NCI-H446 (cell line): ENCODE data around the gene LACTB.

Experiments used
- DNase-seq, 2 experiments: peaks; one replicate each; lab custom pipeline; 2025; lab: John Stamatoyannopoulos, UW

The LACTB gene

DNA sequence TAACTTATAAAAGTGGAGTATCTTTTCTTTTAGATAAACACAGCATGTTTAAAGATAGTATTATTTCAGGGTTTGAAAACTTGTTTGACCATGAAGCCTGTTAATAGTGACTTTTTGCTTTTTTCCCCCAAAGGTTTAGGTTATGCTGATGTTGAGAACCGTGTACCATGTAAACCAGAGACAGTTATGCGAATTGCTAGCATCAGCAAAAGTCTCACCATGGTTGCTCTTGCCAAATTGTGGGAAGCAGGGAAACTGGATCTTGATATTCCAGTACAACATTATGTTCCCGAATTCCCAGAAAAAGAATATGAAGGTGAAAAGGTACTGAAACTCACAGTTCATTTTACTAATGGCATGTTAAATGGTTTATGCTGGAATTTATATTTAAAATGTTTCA lies 5.1 kb downstream of the LACTB start:
- no peak for DNase-seq

DNA sequence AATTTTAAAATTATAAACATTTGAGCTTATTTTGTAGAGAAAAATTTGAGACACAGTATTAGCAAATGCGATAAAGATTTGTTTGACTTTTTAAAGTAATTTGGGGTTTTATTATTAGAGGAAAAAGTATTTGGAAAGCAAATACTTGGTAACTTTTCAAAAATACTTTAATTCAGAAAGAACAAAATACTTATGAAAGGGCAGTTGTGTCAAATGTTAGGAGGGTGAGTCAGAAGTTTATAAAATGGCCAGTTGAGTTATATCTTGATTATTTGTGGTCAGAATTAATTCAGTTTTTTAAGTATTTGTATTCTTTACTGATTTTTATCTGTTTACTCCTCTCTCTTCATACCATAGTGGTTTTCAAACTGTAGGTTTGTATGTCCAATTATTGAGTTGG lies 12.1 kb downstream of the LACTB start:
- no peak for DNase-seq

DNA sequence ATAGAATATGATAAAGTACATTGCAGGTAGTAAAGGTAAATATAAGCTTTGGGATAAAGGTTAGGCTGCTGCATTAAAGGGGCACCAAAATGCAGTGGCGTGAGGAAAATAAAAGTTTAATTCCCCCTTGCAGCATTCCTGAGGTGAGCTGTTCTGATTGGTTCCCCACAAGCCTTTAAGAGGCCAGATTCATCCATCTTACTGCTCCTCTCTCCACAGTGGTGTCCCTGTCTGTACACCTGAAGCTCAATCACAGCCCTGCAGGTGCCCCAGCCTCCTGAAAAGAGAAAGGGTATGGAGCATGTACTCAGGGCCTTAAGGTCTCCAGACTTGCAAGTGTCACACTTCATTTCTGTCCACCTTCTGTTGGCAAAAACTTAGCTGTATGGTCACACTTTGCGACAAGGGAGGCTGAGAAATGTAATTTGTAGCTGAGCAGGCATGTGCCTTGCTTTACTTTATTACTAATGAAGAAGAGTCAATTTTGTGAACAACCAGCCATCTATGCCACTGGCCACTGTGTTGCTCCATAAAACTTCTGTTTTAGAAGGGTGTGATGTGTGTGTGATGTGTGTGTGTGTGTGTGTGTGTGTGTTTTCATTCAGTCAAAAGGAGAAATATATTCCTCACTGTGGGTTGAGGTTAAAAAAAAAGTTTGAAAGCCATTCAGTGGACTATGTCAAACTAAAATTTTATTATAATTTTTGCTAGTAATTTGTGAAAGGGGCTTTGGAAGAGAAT lies 12.8 kb downstream of the LACTB start:
- no peak for DNase-seq

DNA sequence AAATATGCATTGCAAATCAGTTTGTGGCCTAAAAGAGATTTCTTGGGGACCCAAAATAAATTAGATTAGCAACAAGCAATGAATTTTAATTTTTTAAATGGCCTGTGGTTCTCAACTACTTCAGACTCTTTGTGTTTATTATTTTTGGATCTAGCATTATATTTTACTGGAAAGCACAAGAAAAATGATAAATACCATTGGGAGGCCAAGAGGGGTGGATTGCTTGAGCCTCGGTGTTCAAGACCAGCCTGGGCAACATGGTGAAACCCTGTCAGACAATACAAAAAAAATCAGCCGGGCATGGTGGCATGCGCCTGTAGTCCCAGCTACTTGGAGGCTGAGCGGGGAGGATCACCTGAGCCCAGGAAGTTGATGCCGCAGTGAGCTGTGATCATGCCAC lies 13.6 kb downstream of the LACTB start:
- DNase-seq, result no peak

DNA sequence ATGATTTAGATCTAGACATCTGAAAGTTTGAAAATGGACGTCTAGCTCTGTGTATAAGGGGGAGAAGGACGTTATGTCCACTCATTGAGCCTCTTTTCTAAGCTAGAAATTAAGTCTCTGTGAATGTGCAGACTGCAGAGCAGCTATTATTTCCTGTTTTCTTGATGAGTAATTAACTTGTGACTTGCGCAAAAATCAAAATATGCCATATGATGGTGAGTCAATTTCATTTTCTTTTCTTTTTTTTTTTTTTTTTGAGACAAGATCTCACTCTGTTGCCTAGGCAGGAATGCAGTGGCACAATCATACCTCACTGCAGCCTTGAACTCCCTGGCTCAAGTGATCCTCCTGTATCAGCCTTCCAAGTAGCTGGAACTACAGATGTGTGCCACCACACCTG lies 14.1 kb downstream of the LACTB start:
- no peak for DNase-seq

DNA sequence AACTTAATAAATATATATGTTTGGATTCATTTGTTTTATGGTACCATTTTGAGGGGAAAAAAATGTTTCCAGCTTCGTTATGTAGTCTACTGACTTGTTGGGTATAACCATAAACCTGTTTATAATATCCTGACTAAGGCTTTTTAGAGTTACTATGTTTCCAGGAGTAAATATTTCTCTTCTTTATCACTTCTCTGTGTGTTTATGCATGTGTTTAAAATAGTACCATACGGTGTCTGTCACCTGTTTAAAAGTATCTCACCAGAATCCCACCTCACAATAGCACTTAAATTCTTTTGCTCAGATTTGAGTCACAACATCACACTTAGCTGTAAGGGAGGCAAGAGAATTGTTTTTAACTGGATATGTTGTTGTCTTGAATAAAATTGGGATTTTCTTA lies 15.1 kb downstream of the LACTB start:
- DNase-seq, result no peak

DNA sequence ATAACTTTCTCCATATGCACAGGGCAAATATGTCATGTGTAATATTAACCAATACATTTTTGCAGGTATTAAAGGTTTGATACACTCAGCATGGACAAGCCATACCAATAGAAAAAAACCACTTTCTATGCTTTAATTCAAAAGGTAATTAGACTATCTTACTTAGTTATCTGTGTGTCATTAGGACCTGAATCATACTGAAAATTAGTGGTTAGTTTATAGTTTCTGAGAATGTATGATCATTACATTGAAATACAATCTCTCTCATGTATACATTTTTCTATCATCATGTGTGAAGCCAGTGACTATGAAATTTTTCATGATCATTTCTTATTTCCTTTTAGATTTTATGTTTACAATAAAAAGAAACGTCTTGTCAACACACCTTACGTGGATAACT lies 19.3 kb downstream of the LACTB start:
- DNase-seq, result no peak

DNA sequence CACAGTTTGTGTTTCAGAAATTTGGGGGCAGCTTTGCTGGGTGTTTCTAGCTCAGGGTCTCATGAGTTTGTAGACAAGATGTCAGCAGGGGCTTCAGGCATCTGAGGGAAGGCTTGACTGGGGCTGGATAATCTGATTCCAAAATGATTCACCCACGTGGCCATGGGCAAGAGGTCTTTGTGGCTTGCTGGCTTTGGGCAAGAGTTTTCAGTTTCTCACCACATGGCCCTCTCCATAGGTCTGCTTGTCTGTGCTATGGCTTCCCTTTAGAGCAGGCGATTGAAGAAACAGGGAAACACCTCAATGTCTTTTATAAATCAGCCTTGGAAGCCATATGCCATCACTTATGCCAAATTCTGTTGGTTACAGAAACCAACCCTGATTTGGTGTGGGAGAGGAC lies 23.8 kb downstream of the LACTB start:
- no peak for DNase-seq

DNA sequence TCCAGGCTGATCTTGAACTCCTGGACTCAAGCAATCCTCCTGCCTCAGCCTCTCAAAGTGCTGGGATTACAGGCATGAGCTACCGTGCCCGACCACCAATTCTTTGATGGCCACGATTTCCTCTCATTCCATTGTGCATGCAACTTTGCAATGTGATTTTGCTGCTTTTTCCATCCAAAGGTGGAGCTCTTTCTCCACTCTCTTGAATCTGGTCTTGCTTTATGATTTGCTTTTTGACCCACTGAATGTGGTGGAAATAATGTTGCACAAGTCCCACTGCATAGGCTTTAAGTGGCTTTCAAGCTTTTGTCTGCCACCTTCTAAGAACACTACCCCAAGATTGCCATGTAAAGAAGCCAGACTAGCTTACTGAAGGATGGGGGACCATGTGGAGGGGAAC lies 25.0 kb downstream of the LACTB start:
- DNase-seq, result no peak

DNA sequence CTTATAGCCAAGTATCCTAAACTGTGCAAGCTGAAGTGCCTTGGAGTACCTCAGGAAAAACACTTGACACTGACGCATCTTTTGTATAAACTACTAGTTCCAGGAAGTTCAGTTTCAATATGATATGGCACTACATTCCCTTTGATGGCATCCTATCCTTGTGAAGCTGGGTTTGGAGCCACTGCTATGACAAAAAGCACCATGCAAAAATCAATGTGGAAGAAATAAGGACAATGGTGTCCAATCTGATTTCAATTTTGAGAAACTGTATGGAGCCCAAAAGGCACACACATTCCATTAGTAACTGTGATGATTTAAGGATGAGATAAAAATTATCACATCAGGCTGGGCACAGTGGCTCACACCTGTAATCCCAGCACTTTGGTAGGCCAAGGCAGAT lies 30.0 kb downstream of the LACTB start:
- no peak for DNase-seq

DNA sequence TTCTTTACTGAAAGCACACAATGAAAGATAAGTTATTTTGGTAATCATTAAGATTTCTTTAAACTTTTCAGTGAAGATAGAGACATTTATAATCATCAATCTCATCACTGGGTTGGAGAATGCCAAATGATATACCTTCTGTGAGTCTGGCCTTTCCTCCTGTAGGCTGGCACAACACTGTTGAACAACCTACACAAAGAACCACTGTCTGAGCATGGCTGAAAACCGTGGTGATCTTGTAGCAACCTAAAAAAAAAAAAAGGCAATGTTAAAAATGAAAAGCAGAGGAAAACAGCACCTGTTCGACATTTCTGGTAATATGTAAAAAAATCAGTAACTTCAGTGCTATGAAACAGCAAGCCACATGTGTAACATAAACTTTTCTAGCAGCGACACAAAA lies 33.8 kb downstream of the LACTB start:
- DNase-seq, result no peak

DNA sequence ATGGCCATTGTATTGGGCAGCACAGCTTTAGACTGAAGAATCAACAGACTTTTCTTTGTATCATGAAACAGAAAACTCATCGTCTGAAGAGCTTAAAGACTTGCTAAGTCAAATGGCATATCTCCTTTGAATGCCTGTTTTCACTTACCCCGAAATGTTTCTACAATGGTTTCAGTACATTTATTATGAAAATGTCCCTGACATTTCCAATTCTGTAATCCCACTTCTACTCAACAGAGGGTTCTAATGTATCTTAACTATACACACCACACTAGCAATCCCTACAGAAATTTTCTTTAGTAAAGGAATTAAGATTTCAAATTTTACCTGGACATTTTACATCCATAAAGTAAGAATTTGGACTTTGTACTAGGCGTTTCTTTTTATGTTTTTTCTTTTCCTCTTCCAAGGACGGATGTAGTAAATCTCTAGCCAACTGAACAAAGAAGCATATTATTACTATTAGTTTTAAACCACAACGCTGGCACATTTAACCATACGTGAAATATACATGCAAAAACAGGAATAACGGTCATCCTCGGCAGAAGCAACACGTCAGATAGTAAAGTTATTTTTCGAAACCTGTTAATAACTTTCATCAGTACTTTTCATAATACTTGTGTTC lies 34.5 kb downstream of the LACTB start:
- no peak for DNase-seq

DNA sequence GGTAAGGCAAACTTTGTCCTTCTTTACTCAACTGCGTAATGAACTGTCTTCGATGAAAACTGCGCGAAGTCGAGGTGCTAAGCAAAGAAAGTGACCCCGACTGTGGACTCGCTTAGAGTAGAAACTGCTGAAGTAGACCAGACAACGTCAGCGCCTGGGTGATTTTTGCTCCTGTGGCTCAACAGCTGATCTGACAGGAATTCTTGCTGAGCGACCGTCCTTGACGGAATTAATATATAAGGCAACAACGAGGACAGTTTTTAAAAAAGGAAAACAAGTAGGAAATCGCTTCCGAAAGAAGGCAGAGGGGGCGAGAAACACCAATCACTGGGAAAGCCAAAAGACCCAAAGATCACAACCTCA lies 35.1 kb downstream of the LACTB start:
- DNase-seq, result no peak

DNA sequence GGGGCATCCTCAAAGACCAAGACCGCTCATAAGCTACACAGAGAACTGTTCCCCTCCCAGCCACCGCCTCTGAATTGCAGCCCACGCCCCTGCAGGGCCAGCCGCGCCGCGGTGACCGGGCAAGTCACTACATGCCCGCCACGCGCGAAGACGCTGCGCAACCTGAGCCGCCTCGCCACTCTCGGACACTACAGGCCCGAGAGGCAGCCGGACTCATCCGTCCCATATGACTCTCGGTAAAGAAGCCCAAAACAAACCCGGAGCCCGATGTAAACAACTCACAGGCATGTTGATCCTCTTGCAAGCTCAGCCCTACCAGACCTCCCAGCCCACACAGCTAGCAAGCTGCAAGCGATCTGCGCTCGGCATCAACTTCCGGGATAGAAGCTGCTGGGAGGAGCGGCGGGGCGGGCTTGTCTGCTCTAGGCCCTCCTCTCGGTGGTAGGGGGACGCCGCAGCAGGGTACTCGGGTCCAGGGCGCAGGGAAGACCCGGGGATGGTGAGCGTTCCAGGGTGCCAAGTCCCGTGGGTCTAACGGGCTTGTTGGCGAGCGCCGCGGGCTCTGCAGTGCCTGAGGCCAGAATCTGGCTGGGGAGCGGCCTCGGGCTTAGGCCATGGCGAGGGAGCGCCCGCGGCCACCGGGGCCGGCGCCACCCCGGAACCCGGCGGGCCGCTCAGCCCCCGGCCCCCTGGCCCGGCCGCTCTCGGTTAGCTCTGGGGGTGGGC lies 35.6 kb downstream of the LACTB start, which contains the start of gene RPS27L:
RPS27L (minus strand) TSS at position 360 of the 726 bp plus-strand sequence; CDS start at position 288, 72 bp downstream.
- DNase-seq, result peak; percentile 43 to 84

DNA sequence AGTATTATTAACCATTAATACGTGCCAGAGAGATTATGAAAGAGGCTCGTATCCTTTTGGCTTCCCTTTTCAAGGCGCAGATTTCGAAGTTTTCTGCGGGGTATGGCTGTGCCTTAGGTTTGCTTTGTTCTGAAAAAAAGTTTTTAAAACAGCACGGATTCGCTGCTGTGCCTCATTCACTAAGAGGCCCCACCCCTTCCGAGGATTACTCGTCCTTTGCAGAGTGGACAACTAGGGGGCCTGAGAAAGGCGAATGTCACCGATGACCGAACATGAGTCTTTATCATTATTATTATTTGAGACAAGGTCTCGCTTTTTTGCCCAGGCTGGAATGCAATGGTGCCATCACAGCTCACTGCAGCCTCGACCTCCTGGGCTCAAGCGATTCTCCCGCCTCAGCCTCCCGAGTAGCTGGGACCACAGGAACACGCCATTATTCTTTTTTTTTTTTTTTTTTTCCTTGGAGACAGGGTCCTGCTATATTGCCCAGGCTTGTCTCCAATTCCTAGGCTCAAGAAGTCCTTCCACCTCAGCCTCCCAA lies 36.3 kb downstream of the LACTB start:
- peak in 1 of 2 experiments; percentile 23 for DNase-seq

DNA sequence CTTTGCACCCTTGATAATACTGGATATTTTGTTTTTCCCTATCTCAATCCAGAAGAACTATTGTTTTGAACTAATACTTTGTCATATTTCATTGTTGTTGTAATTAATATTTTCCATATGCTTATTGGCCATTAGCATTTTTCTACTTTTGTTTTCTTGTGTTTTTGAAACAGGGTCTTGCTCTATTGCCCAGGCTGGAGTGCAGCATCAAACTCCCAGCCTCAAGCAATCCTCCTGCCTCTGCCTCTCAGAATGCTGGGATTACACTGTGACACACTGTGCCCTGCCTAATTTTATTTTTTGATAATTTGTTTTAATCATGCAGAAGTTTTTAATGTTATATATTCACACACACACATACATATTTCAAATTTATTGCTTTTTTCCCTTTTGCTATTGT lies 39.0 kb downstream of the LACTB start:
- DNase-seq, result no peak

DNA sequence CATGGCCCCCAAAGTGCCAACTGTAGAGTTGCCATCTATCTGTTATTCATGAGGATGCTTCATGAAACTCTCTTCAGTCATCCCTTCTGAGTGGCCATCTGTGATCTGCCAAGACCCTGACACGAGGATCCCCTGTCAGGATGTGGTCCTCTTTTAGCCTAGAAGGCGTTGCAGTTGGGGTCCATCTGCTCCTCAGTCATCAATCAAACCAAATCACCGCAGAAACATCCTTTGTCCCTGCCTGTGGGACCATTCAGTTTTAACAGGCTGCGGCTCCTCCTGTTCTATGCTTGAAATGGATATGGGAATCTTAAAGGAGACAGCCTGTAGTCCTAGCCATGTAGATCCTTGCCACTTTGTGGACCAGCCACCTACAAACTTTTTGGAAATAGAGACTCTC lies 41.6 kb downstream of the LACTB start:
- no peak for DNase-seq

DNA sequence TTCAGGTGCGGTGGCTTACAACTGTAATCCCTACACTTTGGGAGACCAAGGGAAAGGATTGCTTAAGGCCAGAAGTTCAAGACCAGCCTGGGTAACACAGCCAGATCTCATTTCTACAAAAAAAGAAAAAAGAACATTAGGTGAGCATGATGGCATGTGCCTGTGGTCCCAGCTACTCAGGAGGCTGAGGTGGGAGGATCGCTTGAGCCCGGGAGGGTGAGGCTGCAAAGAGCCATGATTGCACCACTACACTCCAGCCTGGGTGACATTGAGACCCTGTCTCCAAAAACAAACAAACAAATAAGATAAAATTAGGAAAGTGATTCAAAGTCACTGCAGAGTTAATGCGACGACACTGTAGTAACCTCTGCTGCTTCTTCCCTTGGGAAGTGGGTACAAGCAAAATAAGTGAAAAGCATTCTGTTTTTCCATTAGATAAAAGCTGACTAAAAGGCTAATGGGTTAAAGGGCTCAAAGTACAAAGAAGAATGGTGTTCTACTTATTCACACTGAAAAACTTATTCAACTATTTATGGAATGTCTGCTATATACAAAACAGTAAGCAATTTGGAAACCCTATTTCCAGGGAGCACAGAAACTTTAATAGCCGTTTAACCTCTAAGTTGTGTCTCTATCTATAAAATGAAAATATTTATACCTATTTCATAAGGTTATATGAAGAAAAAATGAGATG lies 43.7 kb downstream of the LACTB start:
- no peak for DNase-seq

DNA sequence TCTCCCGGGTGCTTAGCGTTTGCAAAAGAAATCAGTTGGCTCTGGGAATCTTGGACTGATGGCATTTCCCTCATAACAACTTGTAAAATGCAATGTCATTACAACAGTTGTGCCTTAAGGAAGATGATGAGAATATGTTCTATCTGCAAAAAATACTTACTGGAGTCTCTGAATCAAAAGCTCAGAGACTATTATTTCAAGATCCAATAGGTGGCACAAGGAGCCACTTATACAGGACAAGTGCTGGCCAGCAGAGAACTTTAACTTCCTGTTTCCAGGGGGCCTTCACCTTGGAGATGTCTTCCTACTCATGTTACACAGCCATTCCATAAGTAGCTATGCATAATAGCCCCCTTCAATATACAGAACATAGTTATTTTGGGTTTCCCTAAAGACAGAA lies 44.6 kb downstream of the LACTB start:
- no peak for DNase-seq

DNA sequence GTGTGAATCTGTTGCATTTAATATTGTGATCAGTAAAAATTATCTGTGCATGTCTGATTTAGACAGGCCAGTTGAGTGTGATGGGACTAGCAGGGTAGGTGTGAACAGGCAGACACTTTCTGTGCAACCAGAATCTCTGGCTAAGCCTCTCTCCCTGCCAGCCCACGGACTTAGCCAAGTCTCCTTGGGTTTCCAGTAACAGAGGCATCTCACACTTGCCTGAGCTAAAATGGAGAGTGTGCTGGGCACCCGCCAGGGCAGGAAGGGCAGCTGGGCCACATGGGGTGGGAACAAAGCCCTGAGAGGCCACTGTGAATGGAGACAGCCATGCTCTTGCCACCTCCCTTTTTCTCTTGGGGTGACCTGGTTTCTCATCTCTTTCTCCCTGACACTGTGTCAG lies 48.1 kb downstream of the LACTB start:
- no peak for DNase-seq

DNA sequence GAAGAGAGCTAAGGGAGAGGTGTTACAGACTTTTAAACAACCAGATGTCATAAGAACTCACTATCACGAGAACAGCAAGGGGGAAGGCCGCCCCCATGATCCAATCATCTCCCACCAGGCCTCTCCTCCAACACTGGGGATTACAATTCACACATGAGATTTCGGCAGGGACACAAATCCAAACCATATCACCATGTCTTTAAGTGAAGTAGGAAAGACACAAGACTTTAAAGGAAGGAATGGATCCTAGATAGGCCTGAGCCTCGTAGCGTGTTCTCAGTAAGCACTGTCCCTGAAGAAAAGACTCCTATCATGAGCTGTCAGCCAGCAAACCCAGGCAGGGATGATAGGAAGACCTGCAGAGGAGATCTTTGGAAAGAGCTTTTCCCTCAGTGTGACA lies 50.7 kb downstream of the LACTB start:
- no peak for DNase-seq

DNA sequence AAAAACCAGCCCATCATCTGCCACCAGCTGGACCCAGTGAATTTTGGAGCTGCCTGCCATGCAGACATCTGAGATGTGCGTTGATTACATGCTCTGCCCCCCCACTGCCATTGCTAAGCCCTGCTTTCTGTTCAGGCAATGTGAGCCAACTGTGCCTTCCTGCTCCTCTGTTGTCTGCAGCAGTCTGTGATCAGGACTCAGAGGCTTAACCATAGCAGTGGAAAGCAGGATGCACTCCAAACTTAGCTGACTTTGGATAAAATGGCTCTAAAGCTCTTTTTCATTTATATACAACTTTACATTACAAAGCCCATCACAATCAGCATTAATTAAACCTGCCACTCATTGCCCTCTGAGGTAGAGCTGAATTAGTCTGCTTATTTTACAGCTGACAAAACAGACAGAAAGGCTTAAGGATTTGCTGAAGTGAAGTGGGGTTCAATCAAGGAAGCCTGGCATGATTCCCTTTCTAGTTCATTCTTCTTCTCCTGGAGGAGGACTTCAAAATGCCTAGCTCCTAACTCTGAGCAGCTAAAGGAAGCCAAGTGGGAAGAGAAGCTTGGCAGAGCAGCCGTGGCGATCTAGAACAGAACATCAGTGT lies 51.3 kb downstream of the LACTB start:
- peak in 1 of 2 experiments; percentile 14 for DNase-seq
